ENCODE measurements around the gene SCAMP1.
A peak's percentile ranks its signal among the peaks of the same experiment; 100 is the strongest.

SCAMP1 gene

GRCh38 chr5:78486218-78486617 is 125.8 kb downstream of the SCAMP1 start:
- no peaks in the 10 kb centered on the region for H4K20me1 ChIP-seq
- H3K9ac ChIP-seq = no peak overlapping the region
- TF ChIP-seq Cebpa-rat (IDR thresholded peaks at IDR 0.05) = no peak
- no peak overlapping the region for H3K4me2 ChIP-seq
- H3K9me3 ChIP-seq = no peaks in the 10 kb centered on the region
- H3K4me1 ChIP-seq = peaks cover 39% of the 10 kb centered on the region
- no peak overlapping the region for H3K27ac ChIP-seq
- no peak overlapping the region for H3K4me3 ChIP-seq
- H3K36me3 ChIP-seq = 0 out of 2 replicates have a peak, but pooled peaks cover 13% of the 10 kb centered on the region
- H3K27me3 ChIP-seq = no peaks in the 10 kb centered on the region

GRCh38 chr5:78487846-78488245 is 127.4 kb downstream of the SCAMP1 start:
- H3K27me3 ChIP-seq = no peaks in the 10 kb centered on the region
- H3K4me1 ChIP-seq = peaks cover 39% of the 10 kb centered on the region
- H3K4me2 ChIP-seq = peak overlapping the region; percentile 52
- H3K9ac ChIP-seq = no peak overlapping the region
- H4K20me1 ChIP-seq = no peaks in the 10 kb centered on the region
- no peak overlapping the region for H3K4me3 ChIP-seq
- 0 out of 2 replicates have a peak, but pooled peaks cover 13% of the 10 kb centered on the region for H3K36me3 ChIP-seq
- H3K9me3 ChIP-seq = no peaks in the 10 kb centered on the region
- no peak for TF ChIP-seq Cebpa-rat (IDR thresholded peaks at IDR 0.05)
- no peak overlapping the region; the same call in 1 of the 2 replicates for H3K27ac ChIP-seq

- H3K27ac ChIP-seq = no peak overlapping the region
These were observed 130.5 kb downstream of the SCAMP1 start for GRCh38 chr5:78490709-78491485.

GRCh38 chr5:78492224-78492623 is 131.8 kb downstream of the SCAMP1 start:
- Histone ChIP-seq H3K4me1 (peaks cover 40% of the 10 kb centered on the region), H4K20me1 (no peaks in the 10 kb centered on the region), H3K9ac (no peak overlapping the region), H3K4me3 (no peak overlapping the region), H3K9me3 (no peaks in the 10 kb centered on the region), H3K4me2 (no peak overlapping the region), H3K36me3 (0 out of 2 replicates have a peak, but pooled peaks cover 13% of the 10 kb centered on the region), H3K27ac (no peak overlapping the region), H3K27me3 (no peaks in the 10 kb centered on the region)
- no peak for TF ChIP-seq Cebpa-rat (IDR thresholded peaks at IDR 0.05)

More at GRCh38 chr5:78490709-78491485, 130.5 kb downstream of the SCAMP1 start:
- Histone ChIP-seq H4K20me1 (no peaks in the 10 kb centered on the region), H3K4me1 (peaks cover 28% of the 10 kb centered on the region), H3K27me3 (no peaks in the 10 kb centered on the region), H3K4me2 (no peak overlapping the region), H3K4me3 (no peak overlapping the region), H3K9ac (no peak overlapping the region), H3K9me3 (no peaks in the 10 kb centered on the region), H3K36me3 (0 out of 2 replicates have a peak, but pooled peaks cover 13% of the 10 kb centered on the region)
- TF ChIP-seq Cebpa-rat (IDR thresholded peaks at IDR 0.05) = no peak

- Histone ChIP-seq H3K27ac (no peak overlapping the region), H4K20me1 (no peaks in the 10 kb centered on the region), H3K4me3 (no peak overlapping the region), H3K36me3 (0 out of 2 replicates have a peak, but pooled peaks cover 13% of the 10 kb centered on the region), H3K9me3 (no peaks in the 10 kb centered on the region), H3K4me2 (no peak overlapping the region), H3K27me3 (no peaks in the 10 kb centered on the region), H3K4me1 (peaks cover 40% of the 10 kb centered on the region), H3K9ac (no peak overlapping the region)
- no peak for TF ChIP-seq Cebpa-rat (IDR thresholded peaks at IDR 0.05)
These were observed 132.2 kb downstream of the SCAMP1 start for GRCh38 chr5:78492650-78493049.

- Histone ChIP-seq H4K20me1 (no peaks in the 10 kb centered on the region), H3K27me3 (no peaks in the 10 kb centered on the region), H3K4me3 (no peak overlapping the region), H3K27ac (no peak overlapping the region), H3K9me3 (no peaks in the 10 kb centered on the region), H3K4me1 (peaks cover 35% of the 10 kb centered on the region), H3K36me3 (no peaks in the 10 kb centered on the region), H3K9ac (no peak overlapping the region), H3K4me2 (peak overlapping the region; percentile 58)
- no peak for TF ChIP-seq Cebpa-rat (IDR thresholded peaks at IDR 0.05)
These were observed 135.4 kb downstream of the SCAMP1 start for GRCh38 chr5:78495800-78496199.

GRCh38 chr5:78496373-78496772 is 136.0 kb downstream of the SCAMP1 start:
- H3K9me3 ChIP-seq = no peaks in the 10 kb centered on the region
- peak overlapping the region; percentile 58; the same call in 1 of the 2 replicates for H3K4me2 ChIP-seq
- no peaks in the 10 kb centered on the region for H3K36me3 ChIP-seq
- H3K4me3 ChIP-seq = no peak overlapping the region
- TF ChIP-seq Cebpa-rat (IDR thresholded peaks at IDR 0.05) = no peak
- no peak overlapping the region for H3K9ac ChIP-seq
- no peaks in the 10 kb centered on the region for H4K20me1 ChIP-seq
- no peak overlapping the region for H3K27ac ChIP-seq
- no peaks in the 10 kb centered on the region for H3K27me3 ChIP-seq
- H3K4me1 ChIP-seq = peaks cover 41% of the 10 kb centered on the region

GRCh38 chr5:78497573-78498533 is 137.4 kb downstream of the SCAMP1 start:
- Histone ChIP-seq H3K4me1 (peaks cover 56% of the 10 kb centered on the region), H3K9me3 (no peaks in the 10 kb centered on the region), H3K4me3 (no peak overlapping the region), H4K20me1 (no peaks in the 10 kb centered on the region), H3K4me2 (peak overlapping the region; percentile 58), H3K27me3 (no peaks in the 10 kb centered on the region), H3K27ac (no peak overlapping the region), H3K9ac (no peak overlapping the region), H3K36me3 (no peaks in the 10 kb centered on the region)
- TF ChIP-seq Cebpa-rat (IDR thresholded peaks at IDR 0.05) = no peak

GRCh38 chr5:78499485-78499884 is 139.1 kb downstream of the SCAMP1 start:
- H3K27me3 ChIP-seq = no peaks in the 10 kb centered on the region
- TF ChIP-seq Cebpa-rat (IDR thresholded peaks at IDR 0.05) = no peak
- no peak overlapping the region for H3K27ac ChIP-seq

More at GRCh38 chr5:78499485-78499884, 139.1 kb downstream of the SCAMP1 start:
- H3K4me3 ChIP-seq = no peak overlapping the region
- H3K9ac ChIP-seq = no peak overlapping the region
- H4K20me1 ChIP-seq = no peaks in the 10 kb centered on the region
- peaks cover 63% of the 10 kb centered on the region for H3K4me1 ChIP-seq
- H3K9me3 ChIP-seq = no peaks in the 10 kb centered on the region
- H3K4me2 ChIP-seq = no peak overlapping the region
- no peaks in the 10 kb centered on the region for H3K36me3 ChIP-seq
